ENCODE results near the gene FRS2. TPM values are rescaled to one million over a fixed set of nuclear protein-coding genes. Genes with fewer than 3 reads are reported as not detected.

Gene FRS2
- total RNA-seq, 4 donors from 2014 or later = 22.6 to 42.0 (median 29.2) TPM

GRCh38 chr12:69569236-69569635, 99.0 kb downstream of the FRS2 start:
- intact Hi-C loops (cut with DNase I) = no loop called here
- Histone ChIP-seq H3K4me1 (peaks cover 0 to 11% (median 0%) of the 10 kb centered on the region in 3 donors), H3K36me3 (peaks cover 0 to 64% (median 3%) of the 10 kb centered on the region in 3 donors), H3K9me3 (no peaks in the 10 kb centered on the region), H3K4me3 (no peak overlapping the region), H3K27ac (no peak overlapping the region), H3K27me3 (no peaks in the 10 kb centered on the region)
- no peak for TF ChIP-seq CTCF (IDR thresholded peaks at IDR 0.05)
- no peak for TF ChIP-seq POLR2A (IDR thresholded peaks at IDR 0.05)
- no peak for DNase-seq
- WGBS, 2 donors = 60 to 67% methylated on average over 4 of the region's 4 CpGs

- no peak overlapping the region for H3K4me3 ChIP-seq
- no peak overlapping the region for H3K27ac ChIP-seq
- intact Hi-C loops (cut with DNase I) = no loop called here
- H3K4me1 ChIP-seq = peaks cover 0 to 11% (median 0%) of the 10 kb centered on the region in 3 donors
- peaks cover 8 to 64% (median 11%) of the 10 kb centered on the region in 3 donors for H3K36me3 ChIP-seq
- TF ChIP-seq POLR2A (IDR thresholded peaks at IDR 0.05) (no peak), CTCF (IDR thresholded peaks at IDR 0.05) (no peak)
- H3K9me3 ChIP-seq = no peaks in the 10 kb centered on the region
- no peaks in the 10 kb centered on the region for H3K27me3 ChIP-seq
- no peak for DNase-seq
- WGBS, 2 donors = 81 to 91% methylated on average over 10 of the region's 10 CpGs
Observed at GRCh38 chr12:69570000-69570516, 99.9 kb downstream of the FRS2 start.

- no peak for DNase-seq
- Histone ChIP-seq H3K27ac (no peak overlapping the region), H3K4me1 (peaks cover 0 to 11% (median 0%) of the 10 kb centered on the region in 3 donors), H3K9me3 (no peaks in the 10 kb centered on the region), H3K36me3 (peaks cover 8 to 70% (median 11%) of the 10 kb centered on the region in 3 donors), H3K27me3 (no peaks in the 10 kb centered on the region), H3K4me3 (no peak overlapping the region)
- TF ChIP-seq POLR2A (IDR thresholded peaks at IDR 0.05) = no peak
- TF ChIP-seq CTCF (IDR thresholded peaks at IDR 0.05) = peak; percentile 71 to 81 (median 79)
- intact Hi-C loops (cut with DNase I) = no loop called here
- 33 to 39% methylated on average over 6 of the region's 6 CpGs for WGBS, 2 donors
Observed at GRCh38 chr12:69570545-69571399, 100.6 kb downstream of the FRS2 start.

DNA sequence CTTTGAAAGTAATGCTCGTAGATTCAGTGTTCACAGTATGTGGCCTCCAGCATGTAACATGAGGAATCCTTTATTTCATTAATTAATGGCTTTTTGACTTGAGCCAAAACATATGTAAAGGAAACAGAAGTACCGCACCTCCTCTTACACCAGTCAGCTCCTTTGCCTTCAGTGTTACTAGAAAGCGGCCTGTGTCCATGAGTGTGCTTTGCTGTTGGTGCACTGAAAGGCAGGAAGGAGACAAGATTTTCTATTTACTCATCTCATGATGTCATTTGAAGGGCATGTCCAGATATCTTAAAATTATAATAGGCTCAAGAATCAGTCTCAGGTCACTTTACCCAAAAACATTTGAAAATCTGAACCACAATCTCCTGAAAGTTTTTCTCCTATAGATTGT, 105.2 kb downstream of the FRS2 start:
- Histone ChIP-seq H3K36me3 (peaks cover 8 to 51% (median 11%) of the 10 kb centered on the region in 3 donors), H3K4me1 (peaks cover 0 to 5% (median 0%) of the 10 kb centered on the region in 3 donors), H3K9me3 (no peaks in the 10 kb centered on the region), H3K27me3 (no peaks in the 10 kb centered on the region), H3K27ac (no peak overlapping the region), H3K4me3 (no peak overlapping the region)
- no peak for DNase-seq
- intact Hi-C loops (cut with DNase I) = no loop called here
- WGBS, 2 donors = 88 to 90% methylated on average over 3 of the region's 3 CpGs
- TF ChIP-seq CTCF (IDR thresholded peaks at IDR 0.05) (no peak), POLR2A (IDR thresholded peaks at IDR 0.05) (no peak)

DNA sequence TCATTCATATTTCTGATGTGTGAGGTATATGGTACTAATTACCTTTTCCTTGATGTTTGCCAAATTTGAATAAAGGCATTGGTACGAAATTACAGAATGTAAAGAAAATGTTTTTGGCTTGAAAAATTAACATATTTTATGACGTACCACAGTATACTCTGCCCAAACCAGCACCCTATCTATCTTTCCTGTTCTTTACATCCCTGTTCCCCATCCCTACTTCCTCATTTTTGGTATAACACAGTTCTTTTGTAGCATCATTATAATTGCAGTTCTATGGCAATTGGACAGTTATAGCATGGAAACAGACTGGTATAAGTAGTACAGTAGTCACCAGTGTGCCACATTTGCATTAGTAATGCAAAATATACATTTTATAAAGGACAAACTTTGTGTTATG, 108.1 kb downstream of the FRS2 start:
- DNase-seq = no peak
- 84 to 87% methylated on average over 2 of the region's 2 CpGs for WGBS, 2 donors
- Histone ChIP-seq H3K27me3 (no peaks in the 10 kb centered on the region), H3K27ac (no peak overlapping the region), H3K4me1 (peaks cover 0 to 9% (median 0%) of the 10 kb centered on the region in 3 donors), H3K9me3 (no peaks in the 10 kb centered on the region), H3K4me3 (no peak overlapping the region), H3K36me3 (peaks cover 8 to 29% (median 11%) of the 10 kb centered on the region in 3 donors)
- intact Hi-C loops (cut with DNase I) = no loop called here
- TF ChIP-seq CTCF (IDR thresholded peaks at IDR 0.05) (no peak), POLR2A (IDR thresholded peaks at IDR 0.05) (no peak)

Measured in esophagus squamous epithelium (tissue), 5 donors.